ENCODE results near the gene INPP5A.

Gene INPP5A

DNA sequence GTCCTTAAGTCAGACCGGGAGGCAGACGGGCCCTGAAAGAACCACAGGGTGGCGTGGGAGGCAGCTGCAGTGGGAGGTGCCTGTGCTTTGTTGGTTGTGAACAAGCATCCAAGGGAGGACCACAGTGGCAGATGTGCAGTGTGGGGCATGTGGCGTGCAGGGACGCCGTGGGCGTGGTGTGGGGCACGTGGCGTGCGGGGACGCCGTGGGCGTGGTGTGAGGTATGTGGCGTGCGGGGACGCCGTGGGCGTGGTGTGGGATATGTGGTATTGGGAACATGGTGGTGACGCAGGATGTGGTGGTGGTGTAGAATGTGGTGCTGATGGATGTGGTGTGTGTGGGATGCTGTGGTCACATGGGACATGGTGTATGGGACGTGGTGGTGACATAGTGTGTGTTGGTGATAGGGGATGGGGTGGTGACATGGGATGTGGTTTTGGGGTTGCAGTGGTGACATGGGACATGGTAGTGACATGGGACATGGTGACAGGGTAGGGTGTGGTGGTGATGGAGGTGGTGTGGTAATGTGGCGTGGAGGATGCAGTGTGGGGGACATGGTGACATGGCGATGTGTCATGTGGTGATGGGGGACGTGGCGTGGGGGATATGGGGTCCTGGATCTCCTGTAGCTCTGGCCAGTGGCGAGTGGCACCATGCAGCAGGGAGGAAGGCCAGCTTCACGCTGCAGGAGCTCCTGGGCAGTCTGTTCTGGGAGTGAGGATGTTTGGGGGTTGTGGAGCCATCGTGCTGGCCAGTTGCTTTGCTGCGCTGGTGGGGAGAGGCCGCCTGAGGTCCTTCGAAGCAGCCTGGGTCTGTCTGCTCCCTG lies 78.8 kb downstream of the INPP5A start:
- peak; percentile 47 for DNase-seq

DNA sequence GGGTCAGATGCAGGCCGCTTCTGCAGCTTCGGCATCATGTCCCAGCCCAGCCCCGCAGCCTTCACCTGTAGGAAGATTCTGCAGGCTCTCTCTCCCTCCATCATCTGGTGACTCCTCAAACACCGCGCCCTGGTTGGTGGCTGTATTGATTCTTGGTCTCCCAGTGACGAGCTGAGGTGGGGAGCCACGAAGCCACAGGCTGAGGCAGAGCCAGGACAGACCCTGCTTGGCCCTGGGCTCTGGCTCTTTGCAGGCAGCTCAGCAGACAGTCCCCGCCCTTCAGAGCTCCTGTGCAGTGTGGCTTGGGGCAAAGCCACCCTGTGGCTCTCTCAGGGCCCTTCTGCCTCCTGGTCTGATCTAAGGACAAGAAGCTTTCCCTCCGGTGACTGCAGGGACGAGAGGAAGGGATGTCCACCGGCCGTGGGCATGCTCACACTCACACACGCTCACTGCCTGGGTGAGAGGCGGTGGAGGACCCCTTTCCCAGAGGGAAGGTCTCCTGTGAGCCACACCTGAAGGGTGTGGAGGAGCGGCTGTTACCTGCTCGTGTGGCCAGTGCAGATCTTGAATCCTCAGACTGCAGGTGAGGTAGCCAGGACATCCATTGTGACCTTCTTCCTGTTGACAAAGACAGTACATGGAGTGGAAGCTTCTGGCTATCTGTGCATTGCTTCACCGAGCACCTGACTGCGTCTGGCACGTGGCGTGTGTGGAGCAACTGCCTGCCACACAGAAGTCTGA lies 79.6 kb downstream of the INPP5A start:
- no peak for DNase-seq

DNA sequence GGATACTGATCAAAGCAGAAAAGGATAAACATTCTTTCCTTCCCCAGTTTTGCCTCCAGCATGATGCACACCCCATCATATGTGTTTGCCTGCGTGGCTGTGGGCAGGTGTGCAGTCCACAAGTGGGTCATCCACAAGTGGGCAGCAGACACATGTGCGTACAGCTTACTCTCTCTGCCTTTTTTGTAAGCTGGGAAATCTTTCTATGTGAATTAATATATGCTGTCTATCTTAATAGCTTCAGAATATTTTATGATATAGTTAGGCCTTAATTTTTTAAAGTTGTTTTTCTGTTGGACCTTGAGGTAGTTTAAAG lies 80.1 kb downstream of the INPP5A start:
- no peak for DNase-seq

DNA sequence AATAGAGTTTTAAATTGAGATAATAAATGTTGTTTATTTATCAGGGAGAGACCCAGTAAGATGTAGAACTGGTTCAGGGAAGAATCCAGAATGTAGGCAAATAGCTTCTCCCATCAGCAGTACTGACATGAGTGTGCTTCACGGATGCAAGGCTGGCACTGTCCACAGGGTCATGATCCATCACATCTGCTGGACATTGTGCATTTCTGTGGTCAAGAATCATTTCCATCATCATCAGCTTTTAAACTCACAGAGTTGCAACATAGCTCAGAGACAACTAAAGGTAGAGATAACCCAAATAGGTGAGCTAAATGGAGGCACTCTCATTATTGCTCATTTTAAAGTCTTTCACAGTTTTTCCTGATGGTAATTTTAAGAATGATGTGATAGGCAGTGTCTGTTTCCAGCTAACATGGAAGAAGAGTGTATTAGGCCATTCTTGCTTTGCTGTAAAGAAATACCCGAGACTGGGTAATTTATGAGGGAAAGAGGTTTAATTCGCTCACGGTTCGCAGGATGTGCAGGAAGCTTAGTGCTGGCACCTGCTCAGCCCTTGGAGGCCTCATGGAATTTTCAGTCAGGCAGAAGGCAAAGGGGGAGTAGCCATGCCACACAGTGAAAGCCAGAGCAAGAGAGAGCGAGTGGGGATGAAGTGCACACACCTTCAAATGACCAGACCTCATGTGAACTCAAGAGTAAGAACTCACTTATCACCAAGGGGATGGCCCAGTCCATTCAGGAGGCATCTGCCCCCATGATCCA lies 80.8 kb downstream of the INPP5A start:
- DNase-seq: no peak

DNA sequence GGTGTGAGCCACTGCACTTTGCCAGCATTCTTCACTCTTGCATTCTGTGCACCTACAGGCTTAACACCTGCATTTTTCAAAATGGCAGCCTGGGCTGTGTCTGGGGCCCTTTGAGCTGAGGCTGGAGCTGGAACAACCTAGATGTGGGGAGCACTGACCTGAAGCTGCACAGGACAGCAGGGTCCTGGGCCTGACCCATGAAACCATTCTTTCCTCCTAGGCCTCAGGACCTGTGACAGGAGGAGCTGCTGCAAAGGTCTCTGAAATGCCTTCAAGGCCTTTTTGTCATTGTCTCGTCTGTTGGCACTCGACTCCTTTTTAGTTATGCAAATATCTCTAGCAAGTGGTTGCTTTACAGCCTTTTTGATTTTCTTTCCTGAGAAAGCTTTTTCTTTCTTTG lies 82.3 kb downstream of the INPP5A start:
- no peak for DNase-seq

DNA sequence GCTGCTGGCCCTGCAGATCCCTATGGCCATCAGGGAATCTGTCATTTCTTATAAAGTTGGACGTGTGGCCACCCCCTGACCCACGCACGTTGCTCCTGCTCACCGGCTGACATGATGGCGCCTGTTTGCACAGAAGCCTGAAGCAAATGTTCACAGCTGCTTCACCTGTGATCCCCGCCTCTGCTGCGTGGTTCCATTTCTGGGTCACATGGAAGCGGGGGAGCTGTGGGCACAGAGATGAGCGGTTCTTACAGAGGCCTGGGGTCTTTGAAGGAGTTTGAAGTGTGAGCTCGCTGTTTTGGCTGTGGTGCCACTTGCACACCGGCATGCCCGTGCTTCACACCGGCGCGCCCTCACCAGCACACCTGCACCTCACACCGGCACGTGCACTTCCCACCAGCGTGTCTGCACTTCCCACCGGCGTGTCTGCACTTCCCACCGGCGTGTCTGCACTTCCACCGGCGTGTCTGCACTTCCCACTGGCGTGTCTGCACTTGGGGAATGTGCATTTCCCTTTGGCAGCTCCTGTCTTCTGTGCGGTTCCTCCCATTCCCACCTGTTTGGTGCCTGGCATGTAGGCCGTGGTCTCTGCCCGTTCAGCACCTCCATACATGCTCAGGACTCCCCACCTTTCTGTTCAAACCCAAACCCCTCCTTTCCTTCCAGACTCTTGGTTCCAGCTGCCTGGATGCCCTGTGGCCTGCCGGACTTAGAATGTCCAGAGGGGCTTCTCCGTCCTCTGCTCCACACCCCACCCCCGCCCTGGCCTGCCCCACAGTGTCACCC lies 86.7 kb downstream of the INPP5A start:
- no peak for DNase-seq

DNA sequence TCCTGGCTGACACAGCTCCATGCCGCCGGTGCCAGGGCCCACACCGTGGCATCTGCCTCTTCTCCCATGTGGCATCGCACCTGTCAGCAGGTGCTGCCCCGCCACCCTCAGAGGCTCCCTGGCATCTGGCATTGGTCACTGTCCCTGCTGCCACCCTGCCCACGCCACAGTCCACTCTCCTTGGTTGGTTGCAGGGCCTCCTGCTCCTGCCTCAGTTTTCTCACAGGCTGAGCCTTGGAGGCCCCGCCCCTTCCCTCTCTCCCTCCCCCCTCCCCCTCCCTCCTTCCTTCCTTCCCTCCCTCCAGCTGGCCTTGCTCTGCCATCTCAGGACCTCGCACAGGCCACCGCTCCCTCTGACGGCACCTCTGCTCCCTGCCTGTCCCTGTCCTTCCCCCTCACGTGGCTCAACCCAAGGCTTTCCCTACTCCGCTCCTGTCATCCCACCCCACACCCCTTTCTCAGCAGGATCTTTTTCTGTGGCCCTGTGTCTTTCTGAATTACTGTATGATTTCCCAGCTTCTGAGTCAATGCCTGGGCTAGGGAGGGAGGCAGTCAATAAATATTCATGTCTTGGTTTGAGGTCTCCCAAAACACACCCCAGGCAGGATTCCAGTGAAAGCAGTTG lies 87.4 kb downstream of the INPP5A start:
- DNase-seq: no peak

DNA sequence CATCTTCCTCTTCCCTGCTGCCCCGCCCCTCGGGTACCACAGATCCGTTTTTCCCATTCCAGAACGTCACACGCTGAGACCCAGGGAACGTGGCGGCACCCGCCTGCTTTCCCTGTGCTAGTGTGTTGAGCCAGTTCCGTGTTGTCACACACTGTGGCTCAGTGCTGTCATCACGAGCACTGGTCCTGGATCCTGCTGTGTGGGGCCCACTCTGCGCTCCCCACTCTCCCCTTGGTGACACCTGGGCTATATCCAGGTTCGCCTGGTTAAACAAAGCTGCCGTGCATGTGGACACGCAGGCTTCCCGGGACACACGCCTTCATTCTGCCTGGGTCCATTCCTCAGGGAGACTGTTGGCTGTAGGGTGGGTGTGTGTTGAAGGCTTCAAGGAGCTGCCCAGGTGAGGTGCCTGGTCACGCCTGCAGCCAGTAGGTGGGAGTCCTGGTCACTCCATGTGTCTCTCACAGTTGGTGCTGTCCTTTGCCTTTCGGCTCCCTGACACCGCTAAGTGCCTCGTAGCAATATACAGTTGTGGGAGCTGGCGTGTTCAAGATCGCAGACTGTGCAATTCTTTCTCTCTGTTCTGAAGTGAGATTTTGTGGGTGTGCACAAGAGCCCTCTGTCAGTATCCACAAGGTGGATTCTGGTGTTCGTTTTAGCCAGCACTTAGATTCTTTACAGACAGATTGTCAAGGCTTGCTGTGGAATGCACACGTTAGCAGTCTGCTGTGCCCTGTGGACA lies 88.6 kb downstream of the INPP5A start:
- no peak for DNase-seq

DNA sequence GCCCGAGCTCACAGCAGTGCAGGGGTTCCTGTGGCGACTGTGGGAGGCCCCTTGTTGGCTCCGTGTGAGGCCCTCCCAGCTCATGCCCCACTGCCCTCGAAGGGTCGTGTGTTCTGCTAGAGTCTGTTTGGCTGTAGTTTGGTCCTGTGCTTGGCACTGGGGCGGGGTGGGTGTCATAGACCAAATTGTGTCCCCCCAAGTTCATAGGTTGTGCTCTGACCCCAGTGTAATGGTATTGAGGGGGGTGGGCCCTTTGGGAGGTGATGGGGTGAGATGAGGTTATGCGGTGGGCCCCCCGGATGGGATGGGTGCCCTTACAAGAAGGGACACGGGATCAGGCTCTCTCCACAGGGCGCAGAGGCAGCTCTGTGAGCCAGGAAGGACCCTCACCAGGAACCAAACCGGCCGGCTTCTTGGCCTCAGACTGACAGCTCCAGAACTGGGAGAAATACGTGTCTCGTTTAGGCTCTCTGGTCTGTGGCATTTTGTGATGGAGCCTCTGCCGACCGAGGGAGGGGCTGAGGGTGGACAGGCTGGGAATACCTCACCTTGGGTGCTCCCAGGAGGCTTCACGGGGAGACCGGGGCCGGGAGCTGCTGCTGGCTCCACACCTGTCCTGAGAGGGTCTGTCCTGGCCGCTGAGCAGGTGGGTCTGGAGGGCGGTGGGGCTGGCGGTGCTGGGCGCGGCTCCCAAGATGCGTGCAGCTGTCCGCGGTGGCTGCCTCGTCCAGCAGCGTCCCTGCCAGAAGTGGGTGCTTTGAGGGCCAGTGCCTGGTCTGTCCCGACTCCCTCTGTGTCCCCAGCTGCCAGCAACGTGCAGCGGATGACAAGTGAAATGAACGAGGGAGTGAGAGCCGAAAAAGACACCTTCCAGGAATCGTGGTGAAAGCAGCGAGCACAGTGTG lies 89.4 kb downstream of the INPP5A start:
- DNase-seq: no peak

DNA sequence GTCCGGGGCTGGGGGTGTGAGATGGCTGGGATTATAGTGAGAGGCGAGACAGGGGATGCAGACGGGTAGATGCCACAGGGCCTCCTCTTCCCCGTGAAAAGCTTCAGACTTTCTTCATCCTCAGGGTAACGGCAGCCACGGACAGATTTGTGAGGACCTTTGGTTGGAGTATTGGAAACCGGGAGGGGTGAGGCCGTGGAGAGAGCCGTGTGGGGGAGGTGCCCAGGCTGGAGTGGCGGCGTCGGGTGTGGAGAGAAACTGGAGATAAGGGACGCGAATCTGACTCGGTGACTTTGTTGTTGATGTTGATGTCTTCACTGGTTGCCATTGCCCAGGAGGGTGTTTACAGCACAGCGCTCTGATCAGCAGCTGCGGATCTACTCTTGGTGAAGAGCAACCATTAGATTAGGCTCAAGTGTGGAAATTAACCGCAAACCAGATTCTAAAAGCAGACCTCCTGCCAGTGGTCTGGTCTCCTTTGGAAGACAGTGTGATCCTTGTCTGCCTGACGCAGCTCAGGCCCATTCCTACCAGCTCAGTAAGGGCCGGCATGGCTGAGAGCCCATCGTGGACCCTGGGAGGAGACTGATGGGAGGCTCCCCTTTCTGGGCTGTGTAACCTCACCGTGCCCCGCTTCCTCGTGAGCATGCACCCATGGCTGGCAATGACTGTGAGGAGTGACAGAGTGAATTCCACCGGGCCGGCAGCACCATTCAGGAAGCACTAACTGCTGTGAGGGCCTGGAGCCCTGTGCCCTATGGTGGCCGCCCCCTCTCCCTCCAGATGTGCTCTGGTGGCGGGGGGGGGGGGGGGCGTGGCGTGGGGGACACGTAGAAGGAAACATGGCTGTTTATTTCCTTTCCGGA lies 90.3 kb downstream of the INPP5A start:
- DNase-seq: no peak

DNA sequence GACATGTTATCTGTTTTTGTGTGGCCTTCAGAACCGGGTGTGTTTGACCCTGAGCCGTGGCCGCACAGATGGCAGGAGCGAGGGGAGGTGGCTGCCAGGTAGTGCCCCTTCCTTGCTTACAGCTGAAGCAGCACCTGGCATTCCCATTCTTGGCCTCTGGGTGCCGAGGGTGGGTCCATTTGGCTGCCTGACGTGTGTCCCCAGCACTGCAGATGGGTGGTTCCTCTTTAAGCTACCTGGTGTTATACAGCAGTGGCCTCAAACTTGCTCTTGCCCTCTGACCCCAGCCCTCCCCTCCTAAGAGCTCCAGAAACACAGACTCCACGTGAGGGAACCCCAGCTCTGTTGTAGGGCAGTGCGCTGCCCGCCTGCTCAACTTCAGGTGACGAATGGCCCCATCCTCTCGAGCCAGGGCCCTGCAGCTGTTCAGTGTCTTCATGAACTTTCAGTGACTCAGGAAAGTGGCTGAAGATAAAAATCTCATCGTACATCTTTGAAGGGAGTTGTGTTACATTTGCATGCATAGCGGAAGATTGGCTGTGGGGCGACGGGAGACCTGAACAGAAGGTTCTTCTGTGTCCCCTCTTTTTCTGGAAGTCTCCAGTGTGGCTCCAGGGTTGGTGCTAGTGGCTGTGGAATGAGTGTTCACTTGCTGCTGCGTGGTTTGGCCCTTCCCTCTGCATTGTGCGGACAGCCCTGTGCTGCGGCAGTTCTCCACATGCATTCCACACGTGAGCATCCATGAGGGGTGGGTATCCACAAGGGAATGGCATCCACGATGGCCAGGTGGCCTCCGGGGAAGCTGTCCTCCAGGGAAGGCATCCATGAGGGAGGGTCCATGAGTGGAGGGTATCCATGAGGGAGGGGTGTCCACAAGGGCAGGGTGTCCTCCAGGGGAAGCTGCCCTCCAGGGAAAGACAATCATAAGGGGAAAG lies 91.6 kb downstream of the INPP5A start:
- no peak for DNase-seq

DNA sequence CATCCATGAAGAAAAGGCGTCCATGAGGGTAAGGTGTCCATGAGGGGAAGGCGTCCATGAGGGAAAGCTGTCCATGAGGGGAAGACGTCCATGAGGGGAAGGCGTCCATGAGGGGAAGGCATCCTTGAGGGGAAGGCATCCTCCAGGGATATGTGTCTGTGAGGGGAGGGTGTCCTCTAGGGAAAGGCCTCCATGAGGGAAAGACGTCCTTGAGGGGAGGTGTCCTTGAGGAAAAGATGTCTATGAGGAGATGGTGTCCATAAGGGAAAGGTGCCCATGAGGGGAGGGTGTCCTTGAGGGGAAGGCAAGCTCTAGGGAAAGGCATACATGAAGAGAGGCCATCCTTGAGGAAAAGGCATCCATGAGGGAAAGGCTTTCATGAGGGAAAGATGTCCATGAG lies 92.6 kb downstream of the INPP5A start:
- no peak for DNase-seq

DNA sequence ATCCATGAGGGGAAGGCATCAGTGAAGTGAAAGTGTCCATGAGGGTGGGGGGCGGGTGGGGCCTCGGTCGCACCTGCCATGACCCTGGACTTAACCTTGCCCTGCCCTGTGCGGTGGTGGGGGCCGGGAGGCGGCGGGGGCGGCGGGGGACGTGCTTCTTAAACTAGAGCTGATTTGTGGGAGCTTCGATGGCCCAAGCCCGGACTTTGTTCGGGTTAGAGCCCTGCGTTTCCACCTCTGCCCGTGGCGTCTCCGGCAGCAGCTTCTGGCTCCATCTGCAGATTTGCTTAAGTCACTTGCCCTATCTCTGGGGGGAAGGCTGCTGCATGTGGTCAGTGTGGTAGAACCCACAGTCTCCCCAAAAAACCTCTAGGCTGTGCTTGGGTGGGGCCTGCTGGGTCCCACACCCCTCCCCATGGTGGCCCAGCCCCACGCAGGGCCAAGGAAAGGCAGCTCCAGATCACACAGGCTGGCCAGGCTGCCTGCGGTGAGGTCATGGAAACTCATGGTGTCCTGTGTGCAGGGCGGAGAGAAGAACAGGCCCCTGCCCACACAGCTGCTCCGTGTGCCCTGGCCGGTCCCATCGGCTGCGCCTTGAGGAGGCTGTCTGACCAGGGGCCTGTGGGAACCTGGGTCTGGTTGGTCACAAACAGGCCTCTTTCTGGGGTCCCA lies 93.2 kb downstream of the INPP5A start:
- no peak for DNase-seq

DNA sequence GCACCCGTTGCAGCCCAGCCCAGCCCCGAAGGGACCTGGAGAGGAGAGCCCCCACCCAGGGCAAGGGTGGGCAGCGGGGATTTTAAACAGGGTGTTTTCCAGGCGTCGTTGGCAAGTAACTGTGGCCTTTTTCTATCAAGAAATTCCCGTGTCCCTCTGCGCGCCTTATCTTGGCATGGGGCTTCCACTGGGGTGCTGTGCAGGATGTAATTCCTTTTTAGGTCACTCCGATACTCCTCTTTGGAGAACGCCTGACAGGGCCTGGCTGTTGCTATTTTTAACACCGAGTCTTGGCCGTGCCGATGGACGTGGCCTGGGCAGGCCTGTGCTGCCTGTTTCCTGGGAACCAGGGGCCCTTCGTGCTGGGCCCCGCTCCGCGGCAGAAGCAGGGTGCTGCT lies 93.8 kb downstream of the INPP5A start:
- DNase-seq: no peak

DNA sequence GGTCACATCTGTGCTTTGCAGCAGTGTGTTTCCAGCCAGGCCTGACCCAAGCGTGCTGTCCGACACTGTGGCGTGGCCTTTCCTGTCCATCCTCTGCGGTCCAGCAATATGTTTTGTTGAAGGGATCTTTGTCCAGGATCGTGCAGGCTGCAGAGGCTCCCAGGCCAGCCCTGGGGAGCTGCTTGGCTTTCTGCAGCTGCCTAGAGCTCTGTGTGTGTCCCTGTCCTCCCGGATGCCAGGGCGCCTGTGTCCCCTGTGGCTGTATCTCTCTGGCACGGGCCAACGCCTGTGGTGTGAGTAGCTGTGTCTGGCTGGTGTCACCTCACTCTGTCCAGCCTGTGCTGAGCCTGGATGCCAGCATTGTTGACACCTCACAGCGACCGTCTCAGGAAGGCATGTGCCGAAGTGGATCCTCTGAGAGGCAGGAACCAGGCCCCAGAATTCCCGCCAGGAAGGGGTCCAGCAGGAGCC lies 94.5 kb downstream of the INPP5A start:
- DNase-seq: no peak

DNA sequence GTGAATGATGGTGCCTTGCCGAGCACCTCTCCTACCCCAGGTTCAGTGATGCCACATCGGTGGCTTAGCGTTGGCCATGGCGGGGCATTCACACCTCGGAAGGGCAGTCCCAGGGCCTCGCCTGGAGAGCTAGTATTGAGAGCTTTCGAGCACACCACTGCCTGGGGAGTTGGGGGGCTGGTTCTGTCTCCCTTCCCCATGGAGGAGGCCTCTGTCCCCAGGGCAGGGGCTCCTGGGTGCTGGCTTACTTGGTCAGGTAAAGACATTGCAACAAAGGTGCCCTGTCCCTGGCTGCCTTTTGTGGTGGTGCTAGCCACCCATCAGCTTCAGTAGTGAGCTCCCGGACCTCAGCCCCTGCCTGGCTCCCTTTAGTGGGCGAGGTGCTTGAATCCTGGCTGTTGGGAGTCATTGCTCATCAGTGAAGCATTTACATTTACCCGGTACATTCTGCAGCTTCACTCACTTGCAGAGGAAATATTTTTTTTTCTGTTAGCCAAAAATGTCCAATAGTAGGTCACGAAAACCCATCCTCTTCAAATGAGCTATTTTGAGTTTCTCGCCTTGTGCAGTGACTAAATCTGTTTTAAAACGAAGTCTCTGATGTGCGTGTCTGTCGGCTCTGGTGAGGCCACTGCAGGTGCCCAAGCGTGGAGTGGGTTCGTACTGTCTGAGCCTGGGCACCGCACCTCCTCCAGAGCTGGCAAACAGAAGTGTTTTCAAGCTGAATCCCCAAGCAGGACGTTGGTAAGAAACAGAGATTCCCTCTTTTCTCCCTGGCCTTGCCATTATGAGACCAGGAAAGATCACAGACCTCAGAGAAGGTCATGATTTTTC lies 95.5 kb downstream of the INPP5A start:
- DNase-seq: no peak

Data from activated gamma-delta T cell (primary cell).